GM21515 (cell line): Measurements from ENCODE around the gene UHRF1.
"Not testable (repeated sequence)": the region's sequence is repeated elsewhere in the genome, so short reads cannot be mapped to it uniquely, and the experiment has no call there.

Source experiments
- ATAC-seq: cut with Tn5 transposase; IDR thresholded peaks from one replicate; pipeline ENCODE4 v1.9.1; 2021; ENCODE audit not compliant: unreplicated experiment

The UHRF1 gene

DNA sequence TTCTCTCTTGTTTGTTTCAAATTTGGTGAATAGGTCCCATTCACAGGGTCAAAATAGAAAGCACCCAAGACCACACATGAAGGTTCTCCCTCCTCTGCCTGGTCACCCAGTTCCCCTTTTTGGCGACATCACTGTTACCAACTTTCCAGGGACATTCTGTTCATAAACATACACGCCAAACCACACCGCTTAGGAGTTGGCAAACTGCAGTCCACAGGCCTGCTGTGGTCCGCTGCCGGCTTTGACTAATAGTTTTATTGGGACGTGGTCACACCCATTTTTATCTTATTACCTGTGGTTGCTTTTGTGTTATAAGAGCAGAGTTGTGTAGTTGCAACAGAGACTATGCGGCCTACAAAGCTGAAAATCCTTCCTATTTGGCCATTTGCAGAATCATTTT is 24.2 kb downstream of the UHRF1 start:
- ATAC-seq, result no peak

- ATAC-seq, result no peak
Observed at GRCh38 chr19:4935444-4935843, 26.1 kb downstream of the UHRF1 start.

DNA sequence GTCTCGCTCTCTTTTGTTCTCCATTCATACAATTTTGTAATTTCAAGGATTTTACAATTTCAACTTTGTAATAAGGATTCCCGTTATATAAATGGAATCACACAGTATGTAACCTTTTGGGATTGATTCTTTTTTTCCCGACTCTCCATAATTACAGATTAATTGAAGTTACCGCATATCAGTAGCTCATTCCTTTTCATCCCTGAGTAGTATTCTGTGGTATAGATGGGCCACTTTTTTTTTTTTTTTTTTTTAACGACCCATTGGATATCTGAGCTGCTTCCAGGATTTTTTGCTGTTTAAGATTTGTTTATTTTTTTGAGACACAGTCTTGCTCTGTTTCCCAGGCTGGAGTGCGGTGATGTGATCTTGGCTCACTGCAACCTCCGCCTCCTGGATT is 27.8 kb downstream of the UHRF1 start:
- ATAC-seq, result no peak

DNA sequence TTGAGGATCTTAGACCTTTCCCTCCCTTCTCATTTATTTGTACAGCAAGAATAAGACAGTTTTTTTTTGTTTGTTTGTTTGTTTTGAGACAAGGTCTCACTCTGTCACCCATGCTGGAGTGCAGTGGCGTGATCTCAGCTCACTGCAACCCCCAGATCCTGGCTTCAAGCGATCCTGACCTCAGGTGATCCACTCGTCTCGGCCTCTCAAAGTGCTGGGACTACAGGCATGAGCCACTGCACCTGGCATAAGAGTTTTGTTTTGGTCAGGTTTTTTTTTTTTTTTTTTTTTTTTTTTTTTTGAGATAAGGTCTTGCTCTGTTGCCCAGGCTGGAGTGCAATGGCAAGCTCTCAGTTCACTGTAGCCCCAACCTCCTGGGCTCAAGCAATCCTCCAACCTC is 29.2 kb downstream of the UHRF1 start:
- not testable (repeated sequence) for ATAC-seq

DNA sequence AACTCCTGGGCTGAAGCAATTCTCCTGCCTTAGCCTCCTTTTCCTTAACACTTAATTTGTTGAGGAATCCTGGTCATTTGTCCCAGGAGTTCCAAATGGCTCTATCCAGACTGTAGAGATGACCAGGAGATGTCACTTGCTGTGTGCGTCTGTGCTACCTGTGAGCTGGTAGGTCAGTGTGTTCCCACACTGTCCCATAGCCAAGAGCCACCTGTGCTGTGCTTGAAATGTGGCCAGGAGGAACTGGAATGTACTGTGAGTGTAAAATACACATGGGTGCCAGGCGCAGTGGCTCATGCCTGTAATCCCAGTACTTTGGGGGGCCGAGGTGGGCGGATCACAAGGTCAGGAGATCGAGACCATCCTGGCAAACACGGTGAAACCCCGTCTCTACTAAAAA is 30.2 kb downstream of the UHRF1 start:
- ATAC-seq, result no peak

DNA sequence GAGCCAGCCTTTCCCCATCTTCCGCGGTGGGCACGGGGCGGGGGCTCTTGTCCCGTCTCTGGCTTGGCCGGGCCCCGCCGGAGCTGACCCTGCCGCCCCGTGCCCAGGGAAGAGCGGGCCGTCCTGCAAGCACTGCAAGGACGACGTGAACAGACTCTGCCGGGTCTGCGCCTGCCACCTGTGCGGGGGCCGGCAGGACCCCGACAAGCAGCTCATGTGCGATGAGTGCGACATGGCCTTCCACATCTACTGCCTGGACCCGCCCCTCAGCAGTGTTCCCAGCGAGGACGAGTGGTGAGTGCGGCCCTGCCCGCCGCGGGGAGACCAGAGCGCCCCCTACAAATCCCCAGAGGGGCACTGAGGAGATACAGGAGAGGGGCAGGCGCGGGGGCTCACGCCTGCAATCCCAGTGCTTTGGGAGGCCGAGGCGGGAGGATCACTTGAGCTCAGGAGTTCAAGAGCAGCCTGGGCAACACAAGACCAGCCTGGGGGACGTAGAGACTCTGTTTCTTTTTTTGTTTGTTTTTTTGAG is 32.4 kb downstream of the UHRF1 start:
- not testable (repeated sequence) for ATAC-seq

DNA sequence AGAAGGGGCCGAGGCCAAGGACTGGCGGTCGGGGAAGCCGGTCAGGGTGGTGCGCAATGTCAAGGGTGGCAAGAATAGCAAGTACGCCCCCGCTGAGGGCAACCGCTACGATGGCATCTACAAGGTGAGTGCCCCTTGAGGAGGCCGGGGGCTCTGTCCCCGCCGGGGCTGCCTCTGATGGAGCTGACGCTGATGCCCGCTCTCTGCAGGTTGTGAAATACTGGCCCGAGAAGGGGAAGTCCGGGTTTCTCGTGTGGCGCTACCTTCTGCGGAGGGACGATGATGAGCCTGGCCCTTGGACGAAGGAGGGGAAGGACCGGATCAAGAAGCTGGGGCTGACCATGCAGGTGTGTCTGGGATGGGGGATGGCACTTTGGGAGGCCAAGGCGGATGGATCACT is 41.3 kb downstream of the UHRF1 start:
- ATAC-seq, result not testable (repeated sequence)

DNA sequence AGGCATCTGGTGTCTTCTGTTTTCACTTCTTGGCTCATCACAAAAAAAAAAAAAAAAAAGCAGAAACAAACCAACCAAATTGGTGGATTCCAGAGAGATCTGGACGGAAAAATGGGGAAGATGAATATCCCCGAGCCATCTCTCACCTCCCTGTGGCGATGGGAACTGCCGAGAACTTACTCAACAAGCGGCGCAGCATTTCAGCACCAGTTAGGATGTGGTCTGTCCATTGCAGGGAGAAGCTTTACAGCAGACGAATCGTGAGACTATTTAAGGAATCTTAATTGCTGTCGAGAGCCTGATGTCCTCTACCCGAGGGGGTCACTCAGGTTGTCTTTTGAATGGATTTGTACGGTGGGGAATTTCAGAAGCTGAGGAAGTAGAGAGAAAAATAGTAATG is 42.4 kb downstream of the UHRF1 start:
- no peak for ATAC-seq

DNA sequence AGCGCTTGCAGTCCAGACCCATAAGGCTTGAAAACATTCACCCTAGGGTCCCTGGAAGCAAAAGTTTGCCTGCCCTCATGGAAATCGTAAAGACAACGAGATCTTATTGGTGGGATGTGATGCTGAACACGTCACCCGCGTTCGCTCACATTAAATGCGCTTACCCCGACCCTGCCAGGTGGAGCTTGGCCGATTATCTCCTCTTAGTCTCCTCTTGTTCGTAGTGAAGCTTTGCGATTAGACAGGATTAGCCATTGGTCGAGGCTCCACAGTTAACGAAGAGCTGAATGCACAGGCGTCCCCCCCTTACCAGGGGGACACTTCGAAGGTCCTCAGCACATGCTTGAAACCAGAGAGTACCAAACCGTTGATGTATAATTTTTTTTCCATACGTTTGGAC is 43.6 kb downstream of the UHRF1 start:
- ATAC-seq, result no peak

- ATAC-seq, result not testable (repeated sequence)
Observed at GRCh38 chr19:4954320-4955149, 45.2 kb downstream of the UHRF1 start.

GRCh38 chr19:4955274-4955673 is 46.0 kb downstream of the UHRF1 start:
- no peak for ATAC-seq

DNA sequence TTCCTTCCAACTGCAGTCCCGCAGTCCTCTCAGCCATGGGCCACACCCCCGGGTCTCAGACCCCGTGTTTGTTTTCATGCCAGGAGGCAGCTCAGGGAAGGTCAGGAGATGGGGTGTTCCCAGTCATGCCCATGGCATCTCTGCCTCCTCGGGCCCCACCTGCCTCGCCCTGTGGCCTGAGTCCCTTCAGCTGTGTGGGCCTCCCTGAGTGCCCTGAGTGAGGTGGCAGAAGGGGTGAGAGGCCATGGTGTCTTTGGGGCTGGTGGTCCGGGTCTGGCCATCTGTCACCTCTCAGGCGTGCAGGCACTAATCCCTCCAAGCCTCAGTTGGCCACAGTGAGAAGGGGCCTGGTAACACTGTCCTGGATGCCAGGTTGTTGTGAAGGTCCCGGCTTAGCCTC is 48.7 kb downstream of the UHRF1 start:
- ATAC-seq, result no peak

DNA sequence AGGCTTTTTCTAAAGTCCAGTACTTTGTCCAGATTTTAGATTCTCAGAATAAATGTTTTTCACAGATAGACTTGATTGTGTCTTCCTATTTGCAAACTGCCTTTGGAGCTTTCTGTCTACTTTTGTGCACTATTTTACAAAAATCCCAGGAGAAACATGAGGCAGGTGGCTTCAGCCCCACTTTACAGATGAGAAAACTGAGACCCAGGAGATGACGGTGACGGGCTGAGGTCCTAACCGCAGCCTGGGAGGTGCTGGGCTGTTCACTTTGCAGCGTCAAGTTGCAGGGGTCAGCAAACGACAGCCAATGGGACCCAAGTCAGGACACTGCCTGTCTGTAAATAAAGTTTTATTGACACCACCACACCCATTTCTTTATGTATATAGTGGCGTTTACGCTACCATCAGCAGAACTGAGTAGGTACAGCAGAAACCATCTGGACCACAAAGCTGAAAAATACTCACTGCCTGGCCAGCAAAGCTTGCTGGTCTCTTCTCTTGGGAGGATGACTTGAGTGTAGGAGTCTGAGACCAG is 52.9 kb downstream of the UHRF1 start:
- ATAC-seq, result no peak

GRCh38 chr19:4965061-4965460 is 55.8 kb downstream of the UHRF1 start:
- ATAC-seq, result no peak

DNA sequence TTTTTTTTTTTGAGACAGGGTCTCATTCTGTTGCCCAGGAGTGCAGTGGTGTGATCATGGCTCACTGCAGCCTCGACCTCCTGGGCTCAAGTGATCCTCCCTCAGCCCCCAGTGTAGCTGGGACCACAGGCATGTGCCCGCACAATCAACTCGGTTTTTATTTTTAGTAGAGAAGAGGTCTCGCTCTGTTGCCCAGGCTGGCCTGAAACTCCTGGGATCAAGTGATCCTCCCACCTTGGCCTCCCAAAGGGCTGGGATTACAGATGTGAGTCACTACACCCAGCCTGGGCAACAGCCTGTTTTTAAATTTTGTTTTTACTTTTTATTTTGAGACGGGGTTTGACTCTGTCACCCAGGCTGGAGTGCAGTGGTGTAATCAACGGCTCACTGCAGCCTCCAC is 57.3 kb downstream of the UHRF1 start:
- ATAC-seq, result no peak

- ATAC-seq, result no peak
Observed at GRCh38 chr19:4967738-4968461, 58.6 kb downstream of the UHRF1 start.

- peak; percentile 89 for ATAC-seq
Observed at GRCh38 chr19:4968462-4969291, 59.4 kb downstream of the UHRF1 start, which contains the start of gene KDM4B. Gene KDM4B, plus strand, starts transcription at chr19:4969113. Its CDS starts 63,778 bp downstream, at chr19:5032891.

- ATAC-seq, result peak; percentile 7
Observed at GRCh38 chr19:4969292-4969771, 60.0 kb downstream of the UHRF1 start.

DNA sequence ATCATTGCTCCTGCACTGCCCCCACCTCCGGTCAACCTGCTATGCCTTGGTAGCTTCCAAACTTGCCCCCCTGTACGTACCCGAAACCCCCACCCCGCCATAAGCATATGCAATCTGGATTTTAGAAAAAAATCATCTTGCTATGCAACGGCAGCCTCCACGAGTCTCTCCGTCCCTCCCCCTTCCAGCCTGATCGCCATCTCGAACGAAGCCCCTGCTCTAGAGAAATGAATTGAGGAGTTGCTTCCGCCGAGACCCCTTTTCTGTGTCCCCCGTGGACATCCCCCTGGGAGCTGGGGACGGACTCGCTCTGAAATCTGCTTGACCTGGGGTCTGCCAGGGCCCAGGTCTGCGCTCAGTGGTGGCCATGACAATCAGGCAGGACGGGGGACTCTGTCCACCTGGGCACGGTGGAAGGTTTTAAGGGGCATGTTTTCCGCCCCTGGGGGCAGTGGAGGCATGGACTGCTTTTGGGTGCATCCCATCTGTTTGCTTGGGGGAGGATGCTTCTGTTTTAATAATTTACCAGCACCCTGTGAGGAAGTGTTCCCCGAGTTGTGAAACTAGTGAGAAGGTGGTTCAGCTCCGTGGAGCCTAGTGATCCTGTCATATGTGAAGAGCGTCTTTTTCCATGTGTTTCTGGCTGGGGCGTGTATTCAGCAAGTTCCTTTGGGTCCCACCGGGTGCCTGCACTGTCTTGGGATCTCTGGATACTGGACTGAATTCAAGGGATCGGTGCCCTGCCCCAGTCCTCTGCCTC is 60.7 kb downstream of the UHRF1 start:
- no peak for ATAC-seq
